Measurements from ENCODE around the gene NACC2.

GRCh38 chr9:136112541-136112940, 17.5 kb upstream of the NACC2 start:
- TF ChIP-seq CTCF (conservative IDR thresholded peaks at IDR 0.05; ENCODE audit: low read length) (no peak), EZH2phosphoT487 (IDR thresholded peaks at IDR 0.05; ENCODE audit: borderline replicate concordance) (no peak)
